Measurements from ENCODE around the gene DCST2. TPM values are rescaled to one million over a fixed set of nuclear protein-coding genes. Genes with fewer than 3 reads are reported as not detected.

The DCST2 gene
- total and polyA plus RNA-seq, 2 of the 8 experiments (the other 6 are each of a cell fraction or from before 2014, with no cell fraction given): 0.43 to 2.1 TPM

- CTCF ChIA-PET (ENCODE audit: partially characterized antibody): interaction anchor here (0.9 to 14.0 kb wide), 14 partner anchors 18 to 169 kb away, joined by 3 to 334 read pairs (median 10); partner anchors contain the start of genes CKS1B, EFNA4, FLAD1 and PBXIP1
- TF ChIP-seq BACH1 (IDR thresholded peaks at IDR 0.05; ENCODE audit: low read length): no peak
- TF ChIP-seq EP300 (IDR thresholded peaks at IDR 0.05; ENCODE audit: borderline replicate concordance in 1 of 2, low read depth in 2 of 2, low read length in 2 of 2): no peak
- no peak for TF ChIP-seq JUND (IDR thresholded peaks at IDR 0.05; ENCODE audit: low read length)
- TF ChIP-seq SIN3A (conservative IDR thresholded peaks at IDR 0.05 in 1 of 2, IDR thresholded peaks at IDR 0.05 in 1 of 2; ENCODE audit: low read depth in 1 of 2, low read length in 2 of 2): no peak
- no peak for TF ChIP-seq E2F6 (IDR thresholded peaks at IDR 0.05)
- TF ChIP-seq SP2 (IDR thresholded peaks at IDR 0.05; ENCODE audit: low read length): no peak
- no peak for TF ChIP-seq SIRT6 (IDR thresholded peaks at IDR 0.05; ENCODE audit: low read length)
- no peak for TF ChIP-seq TEAD4 (IDR thresholded peaks at IDR 0.05; ENCODE audit: low read depth, low read length)
- TF ChIP-seq SIX5 (IDR thresholded peaks at IDR 0.05; ENCODE audit: low read depth, low read length): no peak
Observed at GRCh38 chr1:154996966-154997701, 36.4 kb downstream of the DCST2 start.

More at GRCh38 chr1:154996966-154997701, 36.4 kb downstream of the DCST2 start:
- POLR2A ChIA-PET (ENCODE audit: partially characterized antibody): interaction anchor here (1.3 to 42.8 kb wide), 6 partner anchors 10 to 61 kb away, joined by 3 to 702 read pairs (median 17); partner anchors contain the start of genes CKS1B, FLAD1, PBXIP1 and PMVK
- FAIRE-seq (no peak), DNase-seq (ENCODE audit: low read depth in 1 of 2, low spot score in 2 of 2) (no peak)
- 92% methylated on average over 14 of the region's 15 CpGs; no CpG with 5 or more reads in 1 of the 2 experiments for WGBS, 2 experiments (ENCODE audit: extremely low coverage in 1 of 2, insufficient coverage in 1 of 2, insufficient read length in 1 of 2, insufficient replicate concordance in 2 of 2, low coverage in 1 of 2, low lambda C conversion rate in 2 of 2, missing lambda C conversion rate in 1 of 2)
- Histone ChIP-seq H2BK5ac (ENCODE audit: low read depth, low read length) (no peak overlapping the region), H3K4me3 (ENCODE audit: extremely low read depth in 1 of 4, insufficient read depth in 2 of 4, low read depth in 3 of 4, low read length in 4 of 4) (no peak overlapping the region), H3K23ac (ENCODE audit: insufficient read length) (no peak overlapping the region), H3K4me2 (ENCODE audit: insufficient read depth in 1 of 2, low read depth in 2 of 2, low read length in 2 of 2) (no peak overlapping the region), H2AFZ (ENCODE audit: low read length) (no peak overlapping the region), H3K56ac (replicated peaks; ENCODE audit: insufficient read length, low read depth, low read length) (no peak overlapping the region), H3K27me3 (replicated peaks in 1 of 4; ENCODE audit: control insufficient read depth in 3 of 4, extremely low read depth in 1 of 4, insufficient read depth in 3 of 4, low read length in 3 of 4) (no peaks in the 10 kb centered on the region), H4K8ac (ENCODE audit: extremely low read depth, insufficient read depth, low read length) (no peak overlapping the region), H2BK15ac (ENCODE audit: low read length) (0 out of 2 replicates have a peak overlapping the region, but pooled peaks have one; percentile 72), H2BK20ac (ENCODE audit: low read length) (no peak overlapping the region), H3K36me3 (ENCODE audit: control insufficient read depth in 2 of 4, insufficient read depth in 4 of 4, low read length in 3 of 4) (peaks cover 0 to 3% (median 1%) of the 10 kb centered on the region in 4 experiments; a peak in 3 of 8 replicates), H3K79me2 (ENCODE audit: control insufficient read depth in 1 of 2, insufficient read depth in 2 of 2, low read length in 2 of 2) (no peaks in the 10 kb centered on the region), H3K4ac (replicated peaks; ENCODE audit: insufficient read length, low read depth, low read length) (no peak overlapping the region), H3K27ac (ENCODE audit: low read depth, low read length) (no peak overlapping the region), H3K79me1 (ENCODE audit: low read depth, low read length) (no peaks in the 10 kb centered on the region), H3K18ac (ENCODE audit: extremely low read depth, low read length) (no peak overlapping the region), H3K9me3 (ENCODE audit: insufficient read depth in 2 of 2, low read depth in 1 of 2, low read length in 1 of 2) (no peaks in the 10 kb centered on the region), H4K5ac (ENCODE audit: insufficient read length, low read depth, low read length) (no peak overlapping the region), H2BK12ac (ENCODE audit: low read depth, low read length) (0 out of 2 replicates have a peak overlapping the region, but pooled peaks have one; percentile 84), H4K20me1 (replicated peaks in 1 of 2; ENCODE audit: control insufficient read depth in 1 of 2, insufficient read depth in 2 of 2, low read length in 2 of 2) (no peaks in the 10 kb centered on the region), H4K91ac (replicated peaks; ENCODE audit: insufficient read length, low read length) (no peak overlapping the region), H3K14ac (ENCODE audit: insufficient read length) (no peak overlapping the region), H2BK120ac (replicated peaks; ENCODE audit: low read depth, low read length) (no peak overlapping the region), H3K4me1 (replicated peaks in 1 of 4; ENCODE audit: control insufficient read depth in 3 of 4, insufficient read depth in 4 of 4, low read length in 3 of 4) (peaks cover 0 to 9% (median 4%) of the 10 kb centered on the region in 4 experiments; a peak in 4 of 7 replicates), H2AK5ac (ENCODE audit: low read depth, low read length) (no peak overlapping the region), H3K23me2 (ENCODE audit: low read depth, low read length) (peaks cover 12% of the 10 kb centered on the region; the same call in 1 of the 2 replicates), H3K9ac (replicated peaks in 1 of 4; ENCODE audit: extremely low read depth in 1 of 4, low read depth in 3 of 4, low read length in 3 of 4) (no peak overlapping the region)

All from H1 (cell line).